GM21528 (cell line): Measurements from ENCODE around the gene HSBP1L1.

Experiments used
- ATAC-seq: cut with Tn5 transposase; IDR thresholded peaks from one replicate; pipeline ENCODE4 v1.9.1; 2021; ENCODE audit warnings: mild to moderate bottlenecking, moderate library complexity; ENCODE audit not compliant: unreplicated experiment, low FRiP score

Gene HSBP1L1

GRCh38 chr18:79964330-79965118 is at the start of gene HSBP1L1:
Gene HSBP1L1 (plus strand): TSS chr18:79964643. CDS start chr18:79964736, 93 bp downstream.
- peak; percentile 82 for ATAC-seq

GRCh38 chr18:79915161-79916127 is 49.0 kb upstream of the HSBP1L1 start:
- ATAC-seq = no peak

- no peak for ATAC-seq
Observed at GRCh38 chr18:79916128-79916494, 48.3 kb upstream of the HSBP1L1 start.

- no peak for ATAC-seq
Observed at GRCh38 chr18:79916546-79917168, 47.8 kb upstream of the HSBP1L1 start.

GRCh38 chr18:79917169-79917852 is 47.1 kb upstream of the HSBP1L1 start:
- no peak for ATAC-seq

- ATAC-seq = no peak
Observed at GRCh38 chr18:79917853-79918614, 46.4 kb upstream of the HSBP1L1 start.

GRCh38 chr18:79918615-79919011 is 45.8 kb upstream of the HSBP1L1 start:
- no peak for ATAC-seq

GRCh38 chr18:79919089-79919488 is 45.4 kb upstream of the HSBP1L1 start:
- ATAC-seq = no peak

- ATAC-seq = no peak
Observed at GRCh38 chr18:79921984-79922965, 42.2 kb upstream of the HSBP1L1 start.

GRCh38 chr18:79922971-79923411 is 41.5 kb upstream of the HSBP1L1 start:
- ATAC-seq = no peak

GRCh38 chr18:79923896-79924585 is 40.4 kb upstream of the HSBP1L1 start:
- no peak for ATAC-seq

GRCh38 chr18:79924814-79925731 is 39.4 kb upstream of the HSBP1L1 start:
- no peak for ATAC-seq

- ATAC-seq = no peak
Observed at GRCh38 chr18:79926306-79926705, 38.1 kb upstream of the HSBP1L1 start.

- ATAC-seq = no peak
Observed at GRCh38 chr18:79926715-79927606, 37.5 kb upstream of the HSBP1L1 start.

GRCh38 chr18:79927607-79928562 is 36.6 kb upstream of the HSBP1L1 start:
- no peak for ATAC-seq
